HEK293 (cell line): ENCODE data around the gene DNAJC12.

Experiments
- CTCF ChIP-seq: fragments of 450-650 bp; formaldehyde crosslinking; IDR thresholded peaks from 2 replicates; pipeline ENCODE4 v1.5.1; 2016; ENCODE audit warnings: missing biosample characterization, missing genetic modification characterization
- PRDM1 ChIP-seq: fragments of 450-650 bp; formaldehyde crosslinking; IDR thresholded peaks from 2 replicates; pipeline ENCODE4; 2016; ENCODE audit warnings: missing biosample characterization, missing genetic modification characterization
- SALL2 ChIP-seq: fragments of 450-650 bp; formaldehyde crosslinking; IDR thresholded peaks from 2 replicates; pipeline ENCODE4 v1.5.0; 2017; ENCODE audit warnings: missing biosample characterization, mild to moderate bottlenecking, missing genetic modification characterization, borderline replicate concordance
- SCRT2 ChIP-seq: fragments of 450-650 bp; formaldehyde crosslinking; IDR thresholded peaks from 2 replicates; pipeline ENCODE4 v1.5.1; 2016; ENCODE audit warnings: missing biosample characterization, missing genetic modification characterization
- ZNF561 ChIP-seq: fragments of 450-650 bp; IDR thresholded peaks from 2 replicates; pipeline ENCODE4 v1.5.1; 2018; ENCODE audit warnings: missing biosample characterization, missing genetic modification characterization, borderline replicate concordance

- TF ChIP-seq CTCF (no peak), SALL2 (tag by site-specific recombination) (no peak), ZNF561 (tag by site-specific recombination) (no peak), PRDM1 (no peak), SCRT2 (tag by site-specific recombination) (no peak)
These were observed 14.8 kb upstream of the DNAJC12 start for GRCh38 chr10:67852761-67853160.
